NCI-H146 treated with DMSO at 0.1 percent for 48 hours (cell line): Measurements from ENCODE around the gene CLASRP.

ENCODE experiments used
- DNase-seq: peaks from one replicate; lab custom pipeline; 2025; ENCODE audit not compliant: unreplicated experiment; lab: John Stamatoyannopoulos, UW

Gene CLASRP

GRCh38 chr19:45059258-45059965 is 20.6 kb downstream of the CLASRP start:
- no peak for DNase-seq

- no peak for DNase-seq
Measured at GRCh38 chr19:45061965-45062364, 23.1 kb downstream of the CLASRP start.

GRCh38 chr19:45063851-45064801 is 25.3 kb downstream of the CLASRP start:
- no peak for DNase-seq

- DNase-seq, result no peak
Measured at GRCh38 chr19:45066921-45067661, 28.2 kb downstream of the CLASRP start.

GRCh38 chr19:45068041-45068440 is 29.2 kb downstream of the CLASRP start:
- DNase-seq, result no peak

DNA sequence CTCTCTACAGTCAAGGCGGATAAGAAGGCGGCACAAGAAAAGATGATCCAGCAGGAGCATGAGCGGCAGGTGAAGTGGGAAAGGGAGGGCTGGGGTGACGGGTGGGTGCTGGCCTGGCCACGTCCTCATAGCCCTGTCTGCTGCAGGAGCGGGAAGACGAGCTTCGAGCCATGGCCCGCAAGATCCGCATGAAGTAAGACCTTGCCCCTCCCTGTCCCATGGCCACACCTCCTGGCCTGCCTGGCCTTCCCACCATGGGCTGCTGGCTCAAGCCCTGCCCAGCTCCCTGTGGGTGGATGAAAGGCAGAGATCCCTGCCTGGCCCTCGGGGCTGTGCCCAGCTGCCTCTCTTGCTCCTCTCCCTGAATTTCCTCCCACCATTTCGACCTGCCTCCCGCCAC is 30.2 kb downstream of the CLASRP start:
- DNase-seq, result no peak

- DNase-seq, result no peak
Measured at GRCh38 chr19:45070214-45070613, 31.4 kb downstream of the CLASRP start.

DNA sequence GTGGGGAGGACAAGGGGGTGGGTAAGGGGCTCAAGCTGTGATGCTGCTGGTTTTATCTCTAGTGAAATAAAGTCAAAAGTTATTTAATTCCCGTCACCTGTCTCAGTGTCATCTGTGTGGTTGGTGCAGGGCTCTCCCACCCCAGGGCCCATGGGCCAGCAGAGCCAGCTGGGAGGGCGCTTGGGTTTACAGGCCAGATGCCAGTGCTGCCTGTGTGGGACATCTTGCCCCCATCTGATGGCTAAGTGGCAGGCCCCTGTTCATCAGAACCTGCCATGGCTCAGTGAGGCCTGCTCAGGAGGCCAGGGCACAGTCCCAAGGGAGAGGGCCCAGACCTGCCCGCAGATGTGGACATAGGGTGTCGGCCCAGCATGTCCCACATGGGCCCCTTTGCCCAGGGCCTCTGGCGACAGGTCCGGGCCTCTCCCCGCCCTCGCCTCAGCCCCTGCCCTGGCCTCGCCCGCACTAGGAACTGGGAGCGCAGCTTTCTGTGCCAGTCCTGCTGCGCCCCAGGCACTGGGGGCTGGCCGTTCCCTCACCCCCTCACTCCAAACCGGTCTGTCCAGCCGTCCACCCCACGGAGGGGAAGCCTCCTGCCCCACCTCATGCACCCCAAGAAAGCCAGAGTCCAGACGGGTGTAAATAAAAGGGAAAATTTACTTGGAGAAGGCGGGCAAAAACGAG is 32.2 kb downstream of the CLASRP start:
- no peak for DNase-seq

DNA sequence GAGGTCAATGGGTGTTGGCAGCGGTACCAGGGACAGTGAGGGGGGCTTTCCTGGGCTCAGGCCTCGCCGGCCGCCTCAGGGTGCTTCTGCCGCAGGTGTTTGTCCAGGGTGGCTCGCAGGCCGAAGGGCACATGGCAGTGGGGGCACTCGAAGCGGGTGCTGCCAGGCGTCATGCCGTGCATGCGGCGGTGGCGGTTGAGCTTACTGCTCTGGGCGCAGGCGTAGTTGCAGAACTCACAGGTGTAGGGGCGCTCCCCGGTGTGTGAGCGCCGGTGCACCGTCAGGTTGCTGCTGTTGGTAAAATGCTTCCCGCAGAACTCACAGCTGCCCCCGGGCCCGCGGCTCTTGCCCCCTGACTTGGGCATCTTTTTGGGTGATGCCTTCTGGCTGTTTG is 32.7 kb downstream of the CLASRP start:
- DNase-seq, result no peak

DNA sequence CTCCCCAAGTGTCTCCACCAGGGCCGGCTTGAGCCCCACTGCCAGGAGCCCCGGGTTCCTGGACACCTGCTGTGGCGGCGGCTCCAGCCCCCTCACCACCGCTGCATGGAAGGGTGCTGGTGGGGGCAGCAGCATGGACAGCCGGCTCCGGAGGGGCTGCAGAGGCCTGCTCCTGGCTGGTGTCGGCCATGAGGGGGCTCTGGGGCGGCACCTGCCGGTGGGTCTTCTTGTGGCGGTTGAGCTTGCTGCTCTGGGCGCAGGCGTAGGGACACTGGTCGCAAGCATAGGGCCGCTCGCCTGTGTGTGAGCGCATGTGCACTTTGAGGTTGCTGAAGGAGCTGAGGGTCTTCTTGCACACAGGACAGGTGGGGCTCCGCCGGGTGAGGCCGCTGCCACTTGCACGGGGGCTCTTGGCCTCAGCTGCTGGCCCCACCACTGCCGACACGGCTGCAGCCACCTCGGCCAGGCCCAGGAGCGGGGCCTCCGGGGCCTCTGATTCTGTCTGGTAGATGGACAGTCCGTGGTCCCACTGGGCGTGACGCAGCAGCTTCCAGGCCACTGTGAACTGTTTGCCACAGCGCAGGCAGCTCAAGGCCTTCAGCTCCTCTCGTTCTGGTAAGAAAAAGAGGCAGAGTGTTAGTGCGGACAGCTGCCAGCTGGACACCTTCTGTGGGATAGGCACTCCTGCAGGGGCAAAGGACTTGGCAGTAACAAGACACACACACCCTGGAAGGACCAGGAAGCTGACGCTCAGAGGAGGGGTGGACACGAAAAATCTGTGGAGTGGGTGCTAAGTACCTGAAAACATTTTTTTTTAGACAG is 33.3 kb downstream of the CLASRP start:
- no peak for DNase-seq

- no peak for DNase-seq
Measured at GRCh38 chr19:45074744-45075300, 36.0 kb downstream of the CLASRP start.

- peak; percentile 62 for DNase-seq
Measured at GRCh38 chr19:45075301-45076028, 36.6 kb downstream of the CLASRP start.

GRCh38 chr19:45076029-45076850 is 37.4 kb downstream of the CLASRP start, which contains the start of gene ZNF296:
ZNF296 (minus strand) TSS chr19:45076478; CDS start chr19:45076373, 105 bp downstream.
- peak; percentile 74 for DNase-seq

DNA sequence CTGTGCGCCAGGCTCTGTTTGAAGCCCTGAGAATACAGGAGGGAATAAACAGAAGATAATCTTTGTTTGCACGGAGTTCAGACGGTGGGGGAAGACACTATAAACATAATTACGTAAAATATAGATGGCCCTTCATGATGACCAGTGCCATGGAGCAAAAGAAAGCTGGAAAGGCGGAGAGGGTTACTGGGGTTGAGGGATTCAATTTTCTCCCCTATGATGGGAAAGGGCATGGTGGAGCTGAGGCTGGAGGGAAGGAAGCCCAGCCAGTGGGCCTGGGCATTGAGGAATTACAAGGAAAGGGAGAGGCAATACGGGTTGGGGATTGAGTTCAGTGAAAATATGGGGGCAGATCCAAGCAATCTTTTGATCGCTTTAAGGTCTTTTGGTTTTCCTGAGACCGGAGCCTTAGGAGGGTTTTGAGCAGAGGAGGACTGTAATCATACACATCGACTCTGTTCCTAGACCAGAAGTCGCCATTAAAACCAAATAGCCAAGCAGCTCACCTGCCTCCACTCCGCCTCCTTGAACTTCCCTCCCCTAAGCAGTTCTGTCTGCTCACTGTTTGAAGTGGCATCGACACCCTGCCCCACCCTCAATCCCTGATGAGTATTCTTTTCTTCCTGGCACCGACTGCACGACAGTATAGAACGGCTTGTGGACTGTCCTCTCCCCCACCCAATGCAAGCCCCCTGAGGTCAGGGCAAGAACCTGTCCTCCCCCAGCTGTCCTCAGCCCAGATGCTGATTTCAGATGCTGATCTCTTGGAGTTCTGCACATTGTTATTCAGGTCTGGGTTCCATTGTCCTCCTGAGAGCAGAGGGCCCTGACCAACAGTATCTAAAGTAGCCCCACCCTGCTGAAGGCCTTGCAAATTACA is 38.2 kb downstream of the CLASRP start:
- DNase-seq, result no peak

GRCh38 chr19:45078390-45079062 is 39.7 kb downstream of the CLASRP start:
- no peak for DNase-seq

GRCh38 chr19:45079063-45079910 is 40.4 kb downstream of the CLASRP start, which contains the start of gene GEMIN7:
GEMIN7 (plus strand) TSS chr19:45079260; CDS start chr19:45090115, 10,855 bp downstream.
- DNase-seq, result peak; percentile 91
